HepG2 (cell line): ENCODE results near the gene SNX3. TPM values are rescaled to one million over a fixed set of nuclear protein-coding genes. Genes with fewer than 3 reads are reported as not detected.

ENCODE experiments used
- NR1H2 ChIP-seq: sonication (generic); formaldehyde crosslinking; IDR thresholded peaks from 2 replicates; pipeline ENCODE4 v1.8.1; 2022; ENCODE audit warnings: low read depth, missing genetic modification reagents, borderline replicate concordance
- PTBP1 ChIP-seq: fragments of 200-400 bp; formaldehyde crosslinking; IDR thresholded peaks from 2 replicates; pipeline ENCODE4 v1.6.1; 2018; ENCODE audit warnings: low read length, low read depth; ENCODE audit not compliant: poor library complexity, severe bottlenecking
- SPEN ChIP-seq: sonication (generic); formaldehyde crosslinking; IDR thresholded peaks from 2 replicates; pipeline ENCODE4 v1.5.1; 2020; ENCODE audit warnings: low read depth, mild to moderate bottlenecking, missing genetic modification reagents
- YEATS4 ChIP-seq: sonication (generic); formaldehyde crosslinking; IDR thresholded peaks from 2 replicates; pipeline ENCODE4 v1.4.0; 2020; ENCODE audit warnings: missing genetic modification reagents, borderline replicate concordance
- ZNF143 ChIP-seq: sonication (generic); formaldehyde crosslinking; IDR thresholded peaks from 2 replicates; pipeline ENCODE4 v1.4.0; 2020; ENCODE audit warnings: missing genetic modification reagents
- ZSCAN29 ChIP-seq: sonication (generic); formaldehyde crosslinking; conservative IDR thresholded peaks from 2 replicates; pipeline ENCODE4 v1.4.0; 2020; ENCODE audit warnings: mild to moderate bottlenecking, missing genetic modification reagents
- polyA plus RNA-seq, 8 experiments: library from polyadenylated mRNA; depleted of rRNA in 3 of 8; stranded (reverse) in 7 of 8; unstranded in 1 of 8; fragments of >200 nt; fragmentation: Illumina TruSeq in 4 of 8; extraction: Trizol in 4 of 8; gene quantifications; 2 replicates each; pipeline versions ENCODE4 v1.2.1 to v1.2.3, GENCODE V29; 2011 to 2016; ENCODE audit warnings: low read depth in 4 of 8, missing spikeins in 1 of 8, mixed read lengths in 1 of 8; ENCODE audit not compliant: insufficient read depth in 1 of 8
- total RNA-seq, 5 experiments: library from RNA; depleted of rRNA; stranded (reverse); fragments of >200 nt; fragmentation: Illumina TruSeq; extraction: Trizol; gene quantifications; 2 replicates each; pipeline ENCODE4 v1.2.3, GENCODE V29; 2016; ENCODE audit warnings: low read depth in 1 of 5
- TF ChIP-seq, protein P1 (sequence below): sonication (generic); formaldehyde crosslinking; IDR thresholded peaks from 2 replicates; pipeline ENCODE4 v1.5.0; 2020; ENCODE audit warnings: mild to moderate bottlenecking, missing genetic modification reagents, borderline replicate concordance
- TF ChIP-seq, protein P2 (sequence below): sonication (generic); formaldehyde crosslinking; IDR thresholded peaks from 2 replicates; pipeline ENCODE4 v1.5.0; 2020; ENCODE audit warnings: mild to moderate bottlenecking, missing genetic modification reagents, borderline replicate concordance
- TF ChIP-seq, protein P3 (sequence below): sonication (generic); formaldehyde crosslinking; conservative IDR thresholded peaks from 2 replicates; pipeline ENCODE4 v1.4.0; 2020; ENCODE audit warnings: mild to moderate bottlenecking, missing genetic modification reagents, moderate library complexity

SNX3 gene
- total and polyA plus RNA-seq, 2 of the 13 experiments (the other 11 are each of a cell fraction or from before 2014, with no cell fraction given): 84.9 to 226 TPM

DNA sequence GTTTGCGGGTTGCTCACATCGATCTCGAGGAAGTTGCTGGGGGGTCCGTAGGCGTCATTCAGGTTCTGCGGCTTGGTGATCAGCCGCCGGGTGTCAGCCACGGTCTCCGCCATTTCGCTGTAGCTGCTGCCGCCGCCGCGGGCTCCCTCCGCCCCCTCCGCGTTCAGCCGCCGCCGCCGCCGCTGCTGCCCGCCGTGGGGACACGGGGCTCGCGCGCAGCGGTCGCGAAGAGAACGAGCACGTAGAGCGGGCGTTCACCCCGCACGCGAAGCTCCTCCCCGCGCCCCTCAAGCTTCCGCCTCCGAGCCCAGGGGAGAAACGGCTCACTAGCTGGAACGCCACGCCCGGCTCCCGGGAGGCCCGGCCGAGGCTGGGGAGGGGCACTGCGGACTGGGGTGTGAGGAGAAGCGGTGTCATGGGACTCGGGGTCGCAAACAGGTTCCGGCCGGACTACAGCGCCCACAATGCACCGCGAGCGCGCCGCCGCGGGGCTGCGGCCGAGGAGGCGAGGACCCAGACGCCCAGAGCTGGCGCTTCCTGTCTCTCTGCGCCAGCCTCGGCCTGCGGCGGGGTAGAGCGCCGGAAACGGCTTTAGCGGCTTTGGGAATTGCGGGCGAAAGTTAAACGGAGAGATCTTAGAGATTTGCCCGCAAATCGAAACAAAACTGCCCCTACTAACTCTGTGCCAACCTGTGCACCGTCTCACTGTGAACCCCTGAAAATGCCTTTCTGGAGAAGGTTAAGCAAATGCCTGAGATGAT is at the start of gene SNX3 (continued):
- TF ChIP-seq, protein P1, sequence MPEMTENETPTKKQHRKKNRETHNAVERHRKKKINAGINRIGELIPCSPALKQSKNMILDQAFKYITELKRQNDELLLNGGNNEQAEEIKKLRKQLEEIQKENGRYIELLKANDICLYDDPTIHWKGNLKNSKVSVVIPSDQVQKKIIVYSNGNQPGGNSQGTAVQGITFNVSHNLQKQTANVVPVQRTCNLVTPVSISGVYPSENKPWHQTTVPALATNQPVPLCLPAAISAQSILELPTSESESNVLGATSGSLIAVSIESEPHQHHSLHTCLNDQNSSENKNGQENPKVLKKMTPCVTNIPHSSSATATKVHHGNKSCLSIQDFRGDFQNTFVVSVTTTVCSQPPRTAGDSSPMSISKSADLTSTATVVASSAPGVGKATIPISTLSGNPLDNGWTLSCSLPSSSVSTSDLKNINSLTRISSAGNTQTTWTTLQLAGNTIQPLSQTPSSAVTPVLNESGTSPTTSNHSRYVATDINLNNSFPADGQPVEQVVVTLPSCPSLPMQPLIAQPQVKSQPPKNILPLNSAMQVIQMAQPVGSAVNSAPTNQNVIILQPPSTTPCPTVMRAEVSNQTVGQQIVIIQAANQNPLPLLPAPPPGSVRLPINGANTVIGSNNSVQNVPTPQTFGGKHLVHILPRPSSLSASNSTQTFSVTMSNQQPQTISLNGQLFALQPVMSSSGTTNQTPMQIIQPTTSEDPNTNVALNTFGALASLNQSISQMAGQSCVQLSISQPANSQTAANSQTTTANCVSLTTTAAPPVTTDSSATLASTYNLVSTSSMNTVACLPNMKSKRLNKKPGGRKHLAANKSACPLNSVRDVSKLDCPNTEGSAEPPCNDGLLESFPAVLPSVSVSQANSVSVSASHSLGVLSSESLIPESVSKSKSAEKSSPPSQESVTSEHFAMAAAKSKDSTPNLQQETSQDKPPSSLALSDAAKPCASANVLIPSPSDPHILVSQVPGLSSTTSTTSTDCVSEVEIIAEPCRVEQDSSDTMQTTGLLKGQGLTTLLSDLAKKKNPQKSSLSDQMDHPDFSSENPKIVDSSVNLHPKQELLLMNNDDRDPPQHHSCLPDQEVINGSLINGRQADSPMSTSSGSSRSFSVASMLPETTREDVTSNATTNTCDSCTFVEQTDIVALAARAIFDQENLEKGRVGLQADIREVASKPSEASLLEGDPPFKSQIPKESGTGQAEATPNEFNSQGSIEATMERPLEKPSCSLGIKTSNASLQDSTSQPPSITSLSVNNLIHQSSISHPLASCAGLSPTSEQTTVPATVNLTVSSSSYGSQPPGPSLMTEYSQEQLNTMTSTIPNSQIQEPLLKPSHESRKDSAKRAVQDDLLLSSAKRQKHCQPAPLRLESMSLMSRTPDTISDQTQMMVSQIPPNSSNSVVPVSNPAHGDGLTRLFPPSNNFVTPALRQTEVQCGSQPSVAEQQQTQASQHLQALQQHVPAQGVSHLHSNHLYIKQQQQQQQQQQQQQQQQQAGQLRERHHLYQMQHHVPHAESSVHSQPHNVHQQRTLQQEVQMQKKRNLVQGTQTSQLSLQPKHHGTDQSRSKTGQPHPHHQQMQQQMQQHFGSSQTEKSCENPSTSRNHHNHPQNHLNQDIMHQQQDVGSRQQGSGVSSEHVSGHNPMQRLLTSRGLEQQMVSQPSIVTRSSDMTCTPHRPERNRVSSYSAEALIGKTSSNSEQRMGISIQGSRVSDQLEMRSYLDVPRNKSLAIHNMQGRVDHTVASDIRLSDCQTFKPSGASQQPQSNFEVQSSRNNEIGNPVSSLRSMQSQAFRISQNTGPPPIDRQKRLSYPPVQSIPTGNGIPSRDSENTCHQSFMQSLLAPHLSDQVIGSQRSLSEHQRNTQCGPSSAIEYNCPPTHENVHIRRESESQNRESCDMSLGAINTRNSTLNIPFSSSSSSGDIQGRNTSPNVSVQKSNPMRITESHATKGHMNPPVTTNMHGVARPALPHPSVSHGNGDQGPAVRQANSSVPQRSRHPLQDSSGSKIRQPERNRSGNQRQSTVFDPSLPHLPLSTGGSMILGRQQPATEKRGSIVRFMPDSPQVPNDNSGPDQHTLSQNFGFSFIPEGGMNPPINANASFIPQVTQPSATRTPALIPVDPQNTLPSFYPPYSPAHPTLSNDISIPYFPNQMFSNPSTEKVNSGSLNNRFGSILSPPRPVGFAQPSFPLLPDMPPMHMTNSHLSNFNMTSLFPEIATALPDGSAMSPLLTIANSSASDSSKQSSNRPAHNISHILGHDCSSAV (CRISPR knock-in tag): no peak
- TF ChIP-seq, protein P2, sequence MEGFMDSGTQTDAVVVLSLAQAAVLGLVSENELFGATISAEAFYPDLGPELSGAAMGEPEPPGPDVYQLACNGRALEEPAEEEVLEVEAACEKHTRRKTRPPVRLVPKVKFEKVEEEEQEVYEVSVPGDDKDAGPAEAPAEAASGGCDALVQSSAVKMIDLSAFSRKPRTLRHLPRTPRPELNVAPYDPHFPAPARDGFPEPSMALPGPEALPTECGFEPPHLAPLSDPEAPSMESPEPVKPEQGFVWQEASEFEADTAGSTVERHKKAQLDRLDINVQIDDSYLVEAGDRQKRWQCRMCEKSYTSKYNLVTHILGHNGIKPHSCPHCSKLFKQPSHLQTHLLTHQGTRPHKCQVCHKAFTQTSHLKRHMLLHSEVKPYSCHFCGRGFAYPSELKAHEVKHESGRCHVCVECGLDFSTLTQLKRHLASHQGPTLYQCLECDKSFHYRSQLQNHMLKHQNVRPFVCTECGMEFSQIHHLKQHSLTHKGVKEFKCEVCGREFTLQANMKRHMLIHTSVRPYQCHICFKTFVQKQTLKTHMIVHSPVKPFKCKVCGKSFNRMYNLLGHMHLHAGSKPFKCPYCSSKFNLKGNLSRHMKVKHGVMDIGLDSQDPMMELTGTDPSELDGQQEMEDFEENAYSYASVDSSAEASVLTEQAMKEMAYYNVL (CRISPR knock-in tag): peak; percentile 60; the same call in 1 of the 2 replicates
- TF ChIP-seq SPEN (CRISPR knock-in tag): peak; percentile 87; the same call in 1 of the 2 replicates
- TF ChIP-seq PTBP1: no peak
- TF ChIP-seq, protein P3, sequence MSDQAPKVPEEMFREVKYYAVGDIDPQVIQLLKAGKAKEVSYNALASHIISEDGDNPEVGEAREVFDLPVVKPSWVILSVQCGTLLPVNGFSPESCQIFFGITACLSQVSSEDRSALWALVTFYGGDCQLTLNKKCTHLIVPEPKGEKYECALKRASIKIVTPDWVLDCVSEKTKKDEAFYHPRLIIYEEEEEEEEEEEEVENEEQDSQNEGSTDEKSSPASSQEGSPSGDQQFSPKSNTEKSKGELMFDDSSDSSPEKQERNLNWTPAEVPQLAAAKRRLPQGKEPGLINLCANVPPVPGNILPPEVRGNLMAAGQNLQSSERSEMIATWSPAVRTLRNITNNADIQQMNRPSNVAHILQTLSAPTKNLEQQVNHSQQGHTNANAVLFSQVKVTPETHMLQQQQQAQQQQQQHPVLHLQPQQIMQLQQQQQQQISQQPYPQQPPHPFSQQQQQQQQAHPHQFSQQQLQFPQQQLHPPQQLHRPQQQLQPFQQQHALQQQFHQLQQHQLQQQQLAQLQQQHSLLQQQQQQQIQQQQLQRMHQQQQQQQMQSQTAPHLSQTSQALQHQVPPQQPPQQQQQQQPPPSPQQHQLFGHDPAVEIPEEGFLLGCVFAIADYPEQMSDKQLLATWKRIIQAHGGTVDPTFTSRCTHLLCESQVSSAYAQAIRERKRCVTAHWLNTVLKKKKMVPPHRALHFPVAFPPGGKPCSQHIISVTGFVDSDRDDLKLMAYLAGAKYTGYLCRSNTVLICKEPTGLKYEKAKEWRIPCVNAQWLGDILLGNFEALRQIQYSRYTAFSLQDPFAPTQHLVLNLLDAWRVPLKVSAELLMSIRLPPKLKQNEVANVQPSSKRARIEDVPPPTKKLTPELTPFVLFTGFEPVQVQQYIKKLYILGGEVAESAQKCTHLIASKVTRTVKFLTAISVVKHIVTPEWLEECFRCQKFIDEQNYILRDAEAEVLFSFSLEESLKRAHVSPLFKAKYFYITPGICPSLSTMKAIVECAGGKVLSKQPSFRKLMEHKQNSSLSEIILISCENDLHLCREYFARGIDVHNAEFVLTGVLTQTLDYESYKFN (CRISPR knock-in tag): peak; percentile 47; the same call in 1 of the 2 replicates
- peak; percentile 96 for TF ChIP-seq ZNF143 (CRISPR knock-in tag)
- TF ChIP-seq YEATS4 (CRISPR knock-in tag): peak; percentile 80
- TF ChIP-seq ZSCAN29: no peak
- no peak for TF ChIP-seq NR1H2 (CRISPR knock-in tag)
